ENCODE measurements around the gene PTPRR.

Gene PTPRR

GRCh38 chr12:70691018-70691672 is 229.4 kb downstream of the PTPRR start:
- H3K27me3 ChIP-seq (ENCODE audit: control insufficient read depth in 1 of 2, insufficient read depth in 2 of 2, low read length in 2 of 2) = no peaks in the 10 kb centered on the region
- H3K9me3 ChIP-seq (ENCODE audit: control insufficient read depth in 1 of 2, low read length in 2 of 2) = no peaks in the 10 kb centered on the region
- no peak overlapping the region for H3K4me3 ChIP-seq (ENCODE audit: low read depth in 1 of 2, low read length in 2 of 2)
- no peak overlapping the region for H3K9ac ChIP-seq (ENCODE audit: low read depth in 1 of 2, low read length in 2 of 2)
- H3K4me1 ChIP-seq (ENCODE audit: control insufficient read depth in 1 of 2, insufficient read depth in 2 of 2, low read length in 2 of 2) = peaks cover 4 to 5% of the 10 kb centered on the region in 2 donors
- no peak overlapping the region for H3K27ac ChIP-seq (ENCODE audit: low read depth, low read length)
- no peaks in the 10 kb centered on the region for H3K36me3 ChIP-seq (ENCODE audit: control insufficient read depth in 1 of 2, insufficient read depth in 2 of 2, low read length in 2 of 2)

GRCh38 chr12:70686907-70687306 is 233.6 kb downstream of the PTPRR start:
- Histone ChIP-seq H3K4me1 (ENCODE audit: control insufficient read depth in 1 of 2, insufficient read depth in 2 of 2, low read length in 2 of 2) (no peaks in the 10 kb centered on the region), H3K27me3 (ENCODE audit: control insufficient read depth in 1 of 2, insufficient read depth in 2 of 2, low read length in 2 of 2) (no peaks in the 10 kb centered on the region), H3K9me3 (ENCODE audit: control insufficient read depth in 1 of 2, low read length in 2 of 2) (no peaks in the 10 kb centered on the region), H3K4me3 (ENCODE audit: low read depth in 1 of 2, low read length in 2 of 2) (no peak overlapping the region), H3K27ac (ENCODE audit: low read depth, low read length) (no peak overlapping the region), H3K36me3 (ENCODE audit: control insufficient read depth in 1 of 2, insufficient read depth in 2 of 2, low read length in 2 of 2) (no peaks in the 10 kb centered on the region), H3K9ac (ENCODE audit: low read depth in 1 of 2, low read length in 2 of 2) (no peak overlapping the region)

GRCh38 chr12:70686299-70686698 is 234.2 kb downstream of the PTPRR start:
- no peak overlapping the region for H3K9ac ChIP-seq (ENCODE audit: low read depth in 1 of 2, low read length in 2 of 2)
- H3K4me3 ChIP-seq (ENCODE audit: low read depth in 1 of 2, low read length in 2 of 2) = no peak overlapping the region
- H3K36me3 ChIP-seq (ENCODE audit: control insufficient read depth in 1 of 2, insufficient read depth in 2 of 2, low read length in 2 of 2) = no peaks in the 10 kb centered on the region
- no peak overlapping the region for H3K27ac ChIP-seq (ENCODE audit: low read depth, low read length)
- H3K27me3 ChIP-seq (ENCODE audit: control insufficient read depth in 1 of 2, insufficient read depth in 2 of 2, low read length in 2 of 2) = no peaks in the 10 kb centered on the region
- H3K4me1 ChIP-seq (ENCODE audit: control insufficient read depth in 1 of 2, insufficient read depth in 2 of 2, low read length in 2 of 2) = no peaks in the 10 kb centered on the region
- H3K9me3 ChIP-seq (ENCODE audit: control insufficient read depth in 1 of 2, low read length in 2 of 2) = no peaks in the 10 kb centered on the region

- no peaks in the 10 kb centered on the region for H3K36me3 ChIP-seq (ENCODE audit: control insufficient read depth in 1 of 2, insufficient read depth in 2 of 2, low read length in 2 of 2)
- no peak overlapping the region for H3K4me3 ChIP-seq (ENCODE audit: low read depth in 1 of 2, low read length in 2 of 2)
- no peaks in the 10 kb centered on the region for H3K4me1 ChIP-seq (ENCODE audit: control insufficient read depth in 1 of 2, insufficient read depth in 2 of 2, low read length in 2 of 2)
- no peak overlapping the region for H3K9ac ChIP-seq (ENCODE audit: low read depth in 1 of 2, low read length in 2 of 2)
- H3K27ac ChIP-seq (ENCODE audit: low read depth, low read length) = no peak overlapping the region
- no peaks in the 10 kb centered on the region for H3K9me3 ChIP-seq (ENCODE audit: control insufficient read depth in 1 of 2, low read length in 2 of 2)
- no peaks in the 10 kb centered on the region for H3K27me3 ChIP-seq (ENCODE audit: control insufficient read depth in 1 of 2, insufficient read depth in 2 of 2, low read length in 2 of 2)
Measured at GRCh38 chr12:70683976-70684375, 236.6 kb downstream of the PTPRR start.

GRCh38 chr12:70671698-70672097 is 248.8 kb downstream of the PTPRR start:
- no peaks in the 10 kb centered on the region for H3K36me3 ChIP-seq (ENCODE audit: control insufficient read depth in 1 of 2, insufficient read depth in 2 of 2, low read length in 2 of 2)
- no peak overlapping the region for H3K27ac ChIP-seq (ENCODE audit: low read depth, low read length)
- H3K4me1 ChIP-seq (ENCODE audit: control insufficient read depth in 1 of 2, insufficient read depth in 2 of 2, low read length in 2 of 2) = no peaks in the 10 kb centered on the region
- no peaks in the 10 kb centered on the region for H3K27me3 ChIP-seq (ENCODE audit: control insufficient read depth in 1 of 2, insufficient read depth in 2 of 2, low read length in 2 of 2)
- no peak overlapping the region for H3K9ac ChIP-seq (ENCODE audit: low read depth in 1 of 2, low read length in 2 of 2)
- no peak overlapping the region for H3K4me3 ChIP-seq (ENCODE audit: low read depth in 1 of 2, low read length in 2 of 2)
- H3K9me3 ChIP-seq (ENCODE audit: control insufficient read depth in 1 of 2, low read length in 2 of 2) = no peaks in the 10 kb centered on the region

- no peaks in the 10 kb centered on the region for H3K27me3 ChIP-seq (ENCODE audit: control insufficient read depth in 1 of 2, insufficient read depth in 2 of 2, low read length in 2 of 2)
Measured at GRCh38 chr12:70670948-70671347, 249.6 kb downstream of the PTPRR start.

GRCh38 chr12:70667253-70667652 is 253.3 kb downstream of the PTPRR start:
- no peaks in the 10 kb centered on the region for H3K27me3 ChIP-seq (ENCODE audit: control insufficient read depth in 1 of 2, insufficient read depth in 2 of 2, low read length in 2 of 2)
- no peak overlapping the region for H3K9ac ChIP-seq (ENCODE audit: low read depth in 1 of 2, low read length in 2 of 2)
- no peaks in the 10 kb centered on the region for H3K36me3 ChIP-seq (ENCODE audit: control insufficient read depth in 1 of 2, insufficient read depth in 2 of 2, low read length in 2 of 2)
- no peaks in the 10 kb centered on the region for H3K4me1 ChIP-seq (ENCODE audit: control insufficient read depth in 1 of 2, insufficient read depth in 2 of 2, low read length in 2 of 2)
- H3K27ac ChIP-seq (ENCODE audit: low read depth, low read length) = no peak overlapping the region
- no peak overlapping the region for H3K4me3 ChIP-seq (ENCODE audit: low read depth in 1 of 2, low read length in 2 of 2)
- H3K9me3 ChIP-seq (ENCODE audit: control insufficient read depth in 1 of 2, low read length in 2 of 2) = no peaks in the 10 kb centered on the region

More at GRCh38 chr12:70670948-70671347, 249.6 kb downstream of the PTPRR start:
- Histone ChIP-seq H3K9me3 (ENCODE audit: control insufficient read depth in 1 of 2, low read length in 2 of 2) (no peaks in the 10 kb centered on the region), H3K4me3 (ENCODE audit: low read depth in 1 of 2, low read length in 2 of 2) (no peak overlapping the region), H3K9ac (ENCODE audit: low read depth in 1 of 2, low read length in 2 of 2) (no peak overlapping the region), H3K27ac (ENCODE audit: low read depth, low read length) (no peak overlapping the region), H3K4me1 (ENCODE audit: control insufficient read depth in 1 of 2, insufficient read depth in 2 of 2, low read length in 2 of 2) (no peaks in the 10 kb centered on the region), H3K36me3 (ENCODE audit: control insufficient read depth in 1 of 2, insufficient read depth in 2 of 2, low read length in 2 of 2) (no peaks in the 10 kb centered on the region)

- Histone ChIP-seq H3K9ac (ENCODE audit: low read depth in 1 of 2, low read length in 2 of 2) (no peak overlapping the region), H3K27me3 (ENCODE audit: control insufficient read depth in 1 of 2, insufficient read depth in 2 of 2, low read length in 2 of 2) (no peaks in the 10 kb centered on the region), H3K4me1 (ENCODE audit: control insufficient read depth in 1 of 2, insufficient read depth in 2 of 2, low read length in 2 of 2) (no peaks in the 10 kb centered on the region), H3K4me3 (ENCODE audit: low read depth in 1 of 2, low read length in 2 of 2) (no peak overlapping the region), H3K27ac (ENCODE audit: low read depth, low read length) (no peak overlapping the region), H3K9me3 (ENCODE audit: control insufficient read depth in 1 of 2, low read length in 2 of 2) (no peaks in the 10 kb centered on the region), H3K36me3 (ENCODE audit: control insufficient read depth in 1 of 2, insufficient read depth in 2 of 2, low read length in 2 of 2) (no peaks in the 10 kb centered on the region)
Measured at GRCh38 chr12:70666364-70666763, 254.2 kb downstream of the PTPRR start.

GRCh38 chr12:70664465-70664881 is 256.1 kb downstream of the PTPRR start:
- Histone ChIP-seq H3K9ac (ENCODE audit: low read depth in 1 of 2, low read length in 2 of 2) (no peak overlapping the region), H3K27me3 (ENCODE audit: control insufficient read depth in 1 of 2, insufficient read depth in 2 of 2, low read length in 2 of 2) (no peaks in the 10 kb centered on the region), H3K4me1 (ENCODE audit: control insufficient read depth in 1 of 2, insufficient read depth in 2 of 2, low read length in 2 of 2) (no peaks in the 10 kb centered on the region), H3K4me3 (ENCODE audit: low read depth in 1 of 2, low read length in 2 of 2) (no peak overlapping the region), H3K36me3 (ENCODE audit: control insufficient read depth in 1 of 2, insufficient read depth in 2 of 2, low read length in 2 of 2) (no peaks in the 10 kb centered on the region), H3K27ac (ENCODE audit: low read depth, low read length) (no peak overlapping the region), H3K9me3 (ENCODE audit: control insufficient read depth in 1 of 2, low read length in 2 of 2) (no peaks in the 10 kb centered on the region)

- H3K27ac ChIP-seq (ENCODE audit: low read depth, low read length) = no peak overlapping the region
- H3K9ac ChIP-seq (ENCODE audit: low read depth in 1 of 2, low read length in 2 of 2) = no peak overlapping the region
- no peaks in the 10 kb centered on the region for H3K27me3 ChIP-seq (ENCODE audit: control insufficient read depth in 1 of 2, insufficient read depth in 2 of 2, low read length in 2 of 2)
- H3K4me1 ChIP-seq (ENCODE audit: control insufficient read depth in 1 of 2, insufficient read depth in 2 of 2, low read length in 2 of 2) = no peaks in the 10 kb centered on the region
- H3K9me3 ChIP-seq (ENCODE audit: control insufficient read depth in 1 of 2, low read length in 2 of 2) = no peaks in the 10 kb centered on the region
- H3K36me3 ChIP-seq (ENCODE audit: control insufficient read depth in 1 of 2, insufficient read depth in 2 of 2, low read length in 2 of 2) = no peaks in the 10 kb centered on the region
- H3K4me3 ChIP-seq (ENCODE audit: low read depth in 1 of 2, low read length in 2 of 2) = no peak overlapping the region
Measured at GRCh38 chr12:70663838-70664237, 256.7 kb downstream of the PTPRR start.
